22Rv1 (cell line): Measurements from ENCODE around the gene NCKIPSD.

Experiments
- CTCF ChIP-seq: fragments of 450-650 bp; IDR thresholded peaks from 2 replicates; pipeline ENCODE4 v1.5.1; 2017; ENCODE audit warnings: mild to moderate bottlenecking
- ZFX ChIP-seq: fragments of 450-650 bp; IDR thresholded peaks from 2 replicates; pipeline ENCODE4 v1.6.1; 2017; ENCODE audit warnings: antibody characterized with exemption, borderline replicate concordance

DNA sequence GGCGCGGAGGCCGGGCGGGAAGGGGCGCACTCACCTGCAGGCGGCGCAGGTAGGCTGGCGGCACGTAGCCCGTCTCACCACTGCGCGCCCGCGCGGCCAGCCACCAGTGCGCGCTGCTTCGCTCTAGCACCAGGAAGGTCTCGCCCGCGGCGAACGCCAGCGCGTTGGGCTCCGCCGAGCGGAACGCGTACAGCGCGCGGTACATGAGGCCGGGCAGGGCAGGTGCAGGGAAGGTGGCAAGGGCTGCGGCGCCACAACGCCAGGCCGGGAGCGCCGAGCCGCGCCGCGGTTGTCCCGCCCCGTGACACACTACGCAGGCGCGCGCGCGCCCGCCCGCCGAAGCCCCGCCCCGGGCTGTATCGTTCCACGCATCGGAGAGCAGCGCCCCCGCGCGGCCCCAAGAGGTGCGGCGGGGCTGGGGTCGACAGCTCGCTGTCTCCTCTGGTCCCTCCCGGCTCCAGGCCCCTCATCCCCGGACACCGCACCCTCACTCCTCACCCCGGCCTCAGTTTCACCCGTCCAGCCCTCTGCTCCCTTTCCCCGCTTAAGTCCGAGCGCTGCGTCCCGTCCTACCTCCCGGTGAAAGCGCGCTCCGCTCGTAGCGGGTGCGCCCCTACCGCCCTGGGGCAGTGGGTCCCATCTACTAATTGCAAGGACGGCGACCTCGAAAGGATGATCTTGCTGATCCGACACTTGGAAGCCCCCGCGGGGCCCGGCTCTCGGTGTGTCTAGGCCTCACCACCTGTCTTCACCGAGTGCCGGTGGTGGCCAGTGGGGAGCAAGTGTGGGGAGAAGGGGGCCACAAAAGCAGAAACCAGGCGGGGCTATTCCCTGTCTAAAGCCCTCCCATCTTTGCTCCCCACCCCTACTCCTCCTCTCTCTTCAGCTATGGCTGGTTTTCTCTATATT lies at the start of gene NCKIPSD:
- TF ChIP-seq CTCF (peak; percentile 95), ZFX (no peak)
